Cardiac muscle cell (in vitro differentiated cells and primary cell): Measurements from ENCODE around the gene MPST. TPM values are rescaled to one million over a fixed set of nuclear protein-coding genes. Genes with fewer than 3 reads are reported as not detected.

Experiments
- DNase-seq, 2 donors: peaks; one replicate each; pipeline versions ENCODE4 v3.0.0 to v3.0.0-alpha.2; 2010 to 2017; ENCODE audit warnings: low read depth in 1 of 2, low spot score in 1 of 2
- H3K27ac ChIP-seq: fragments of 200-600 bp; sonication (generic); 2 replicates; pipeline ENCODE4 v1.5.1; 2016
- H3K27me3 ChIP-seq: fragments of 200-600 bp; sonication (generic); 2 replicates; pipeline ENCODE4 v1.6.0; 2016; ENCODE audit warnings: control low read depth
- H3K36me3 ChIP-seq: fragments of 200-600 bp; sonication (generic); 2 replicates; pipeline ENCODE4 v1.5.1; 2016; ENCODE audit warnings: control low read depth
- H3K4me1 ChIP-seq: fragments of 200-600 bp; sonication (generic); 2 replicates; pipeline ENCODE4 v1.8.1; 2017; ENCODE audit warnings: low read depth, mild to moderate bottlenecking, mixed run types
- H3K4me3 ChIP-seq: fragments of 200-600 bp; sonication (generic); 2 replicates; pipeline ENCODE4 v1.5.1; 2016; ENCODE audit warnings: mild to moderate bottlenecking
- H3K9me3 ChIP-seq: fragments of 200-600 bp; sonication (generic); 2 replicates; pipeline ENCODE4 v1.5.1; 2017; ENCODE audit warnings: low read depth, mild to moderate bottlenecking, control low read depth
- CTCF ChIP-seq: IDR thresholded peaks from 2 replicates; pipeline ENCODE4 v1.5.1; 2012; ENCODE audit warnings: low read depth, mild to moderate bottlenecking, low read length
- polyA plus RNA-seq: library from polyadenylated mRNA; unstranded; fragments of >200 nt; fragmentation: Nextera tagmentation; extraction: Ambion mirVana; gene quantifications from 2 replicates; pipeline ENCODE4 v1.2.1, GENCODE V29; 2016
- total RNA-seq: library from RNA; depleted of rRNA; stranded (reverse); fragments of >200 nt; gene quantifications from 2 replicates; pipeline ENCODE4 v1.2.3, GENCODE V29; 2016

The MPST gene
- total and polyA plus RNA-seq, 2 experiments from 2014 or later: 86.0 to 152 TPM

DNA sequence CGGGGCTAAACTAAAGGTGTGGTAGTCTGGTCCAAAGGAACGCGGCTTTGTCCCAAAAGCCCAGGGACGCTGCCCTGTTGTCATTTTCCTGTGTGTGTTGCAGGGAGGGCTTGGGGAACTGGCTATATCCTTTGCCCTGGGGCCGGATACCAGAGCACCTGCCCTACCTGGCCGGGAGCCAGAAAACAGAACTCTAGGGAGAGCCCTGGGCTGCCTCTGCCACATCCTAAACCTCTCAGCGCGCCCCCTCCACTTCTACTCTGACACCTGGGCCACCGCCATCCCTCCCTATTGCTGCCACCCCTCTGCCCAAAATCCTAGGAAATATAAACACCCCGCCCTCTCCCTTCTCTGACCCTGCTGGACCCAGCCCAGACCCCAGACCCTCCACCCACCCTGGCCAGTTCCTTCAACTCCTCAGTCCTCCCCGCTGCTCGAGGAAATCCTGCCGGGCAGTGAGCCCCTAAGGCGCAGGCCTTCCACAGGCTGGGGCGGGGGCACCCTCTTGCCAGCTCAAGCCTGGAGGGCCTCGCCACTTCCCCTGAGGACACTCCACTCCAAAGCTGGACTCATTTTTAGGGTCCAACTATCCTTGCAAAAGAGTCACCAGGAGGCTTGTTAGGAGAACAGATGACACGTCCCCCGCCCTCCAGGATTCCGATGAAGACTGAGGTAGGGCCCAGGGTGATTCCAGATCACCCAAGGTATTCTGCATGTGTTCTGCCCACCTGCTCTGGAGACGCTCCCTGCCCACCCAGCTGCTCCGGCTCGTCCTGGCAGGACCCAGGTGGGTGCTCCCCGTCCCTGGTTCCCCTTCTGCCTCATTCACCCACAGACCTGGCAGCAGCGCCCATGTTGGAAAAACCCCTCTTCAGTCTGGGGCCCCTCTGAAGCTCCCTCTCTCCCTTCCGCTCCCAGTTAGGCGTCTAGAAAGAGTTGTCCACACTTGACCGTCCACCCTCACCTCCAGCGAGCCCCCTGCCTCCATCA lies 44.2 kb downstream of the MPST start:
- TF ChIP-seq CTCF: no peak
- H3K4me3 ChIP-seq: no peak overlapping the region
- no peak for DNase-seq

GRCh38 chr22:37064553-37064952 lies 45.0 kb downstream of the MPST start:
- no peak for TF ChIP-seq CTCF
- Histone ChIP-seq H3K36me3 (no peaks in the 10 kb centered on the region), H3K9me3 (no peaks in the 10 kb centered on the region), H3K4me3 (no peak overlapping the region), H3K4me1 (no peaks in the 10 kb centered on the region), H3K27me3 (peaks cover 21% of the 10 kb centered on the region), H3K27ac (no peak overlapping the region)
- DNase-seq: no peak

More for the DNA sequence above, 44.2 kb downstream of the MPST start:
- no peaks in the 10 kb centered on the region for H3K9me3 ChIP-seq
- no peaks in the 10 kb centered on the region for H3K36me3 ChIP-seq
- H3K4me1 ChIP-seq: no peaks in the 10 kb centered on the region
- H3K27ac ChIP-seq: no peak overlapping the region
- H3K27me3 ChIP-seq: peaks cover 13% of the 10 kb centered on the region

GRCh38 chr22:37065180-37065579 lies 45.6 kb downstream of the MPST start:
- H3K9me3 ChIP-seq: no peaks in the 10 kb centered on the region
- H3K36me3 ChIP-seq: no peaks in the 10 kb centered on the region
- no peak overlapping the region for H3K4me3 ChIP-seq
- H3K27me3 ChIP-seq: peaks cover 28% of the 10 kb centered on the region
- no peak for TF ChIP-seq CTCF
- H3K27ac ChIP-seq: no peak overlapping the region
- H3K4me1 ChIP-seq: no peaks in the 10 kb centered on the region
- no peak for DNase-seq

GRCh38 chr22:37065961-37066360 lies 46.4 kb downstream of the MPST start:
- Histone ChIP-seq H3K4me3 (no peak overlapping the region), H3K27ac (no peak overlapping the region), H3K4me1 (no peaks in the 10 kb centered on the region), H3K9me3 (no peaks in the 10 kb centered on the region), H3K27me3 (peaks cover 36% of the 10 kb centered on the region), H3K36me3 (no peaks in the 10 kb centered on the region)
- TF ChIP-seq CTCF: no peak
- DNase-seq: no peak

GRCh38 chr22:37067428-37067827 lies 47.9 kb downstream of the MPST start:
- Histone ChIP-seq H3K9me3 (no peaks in the 10 kb centered on the region), H3K36me3 (no peaks in the 10 kb centered on the region), H3K27ac (no peak overlapping the region), H3K4me3 (no peak overlapping the region), H3K27me3 (peaks cover 43% of the 10 kb centered on the region), H3K4me1 (no peaks in the 10 kb centered on the region)
- DNase-seq: no peak
- TF ChIP-seq CTCF: no peak
